Peyer's patch (tissue), 4 donors: Measurements from ENCODE around the gene PUS1.
A peak's percentile ranks its signal among the peaks of the same experiment; 100 is the strongest.

Source experiments
- POLR2A ChIP-seq, 2 donors: fragments of 450-650 bp; IDR thresholded peaks; one replicate each; pipeline ENCODE4 v1.5.1; 2017; ENCODE audit warnings: antibody characterized with exemption in 2 of 2, mild to moderate bottlenecking in 2 of 2, moderate library complexity in 2 of 2
- TF ChIP-seq, protein P1 (sequence below), 6 experiments: fragments of 450-650 bp in 4 of 6; fragments of 200-600 bp in 2 of 6; sonication (generic) in 1 of 6; IDR thresholded peaks; one replicate each; pipeline ENCODE4 v1.5.1; 2017 to 2019; ENCODE audit warnings: antibody characterized with exemption in 6 of 6, mild to moderate bottlenecking in 3 of 6, moderate library complexity in 1 of 6

DNA sequence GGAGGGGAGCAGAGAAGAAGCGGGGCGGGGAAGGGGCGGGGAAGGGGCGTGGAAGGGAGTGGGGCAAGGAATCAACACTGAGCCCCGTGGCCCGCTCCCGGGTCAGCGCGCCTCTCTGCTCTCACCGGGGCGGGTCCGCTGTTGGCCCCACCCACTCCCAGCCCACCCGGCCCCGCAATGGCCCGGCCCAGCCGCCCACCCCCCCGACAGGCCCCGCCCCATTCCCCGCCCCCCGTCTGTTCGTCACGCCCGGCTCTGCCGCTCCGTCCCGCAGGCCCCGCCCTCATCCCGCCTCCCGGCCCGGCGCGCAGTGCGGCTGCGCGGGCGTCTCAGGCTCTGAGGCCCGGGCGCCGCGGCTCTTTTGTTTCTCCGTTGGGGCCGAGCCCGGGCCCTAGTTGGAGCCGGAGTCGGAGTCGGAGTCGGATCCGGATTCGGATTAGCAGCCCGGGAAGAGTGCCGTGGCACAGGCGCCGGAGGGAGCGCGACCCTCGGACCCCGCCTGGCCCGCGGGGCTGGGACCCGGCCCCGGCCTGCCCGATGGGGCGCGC, 34.7 kb upstream of the PUS1 start, which contains the start of gene ULK1:
- TF ChIP-seq, protein P1, sequence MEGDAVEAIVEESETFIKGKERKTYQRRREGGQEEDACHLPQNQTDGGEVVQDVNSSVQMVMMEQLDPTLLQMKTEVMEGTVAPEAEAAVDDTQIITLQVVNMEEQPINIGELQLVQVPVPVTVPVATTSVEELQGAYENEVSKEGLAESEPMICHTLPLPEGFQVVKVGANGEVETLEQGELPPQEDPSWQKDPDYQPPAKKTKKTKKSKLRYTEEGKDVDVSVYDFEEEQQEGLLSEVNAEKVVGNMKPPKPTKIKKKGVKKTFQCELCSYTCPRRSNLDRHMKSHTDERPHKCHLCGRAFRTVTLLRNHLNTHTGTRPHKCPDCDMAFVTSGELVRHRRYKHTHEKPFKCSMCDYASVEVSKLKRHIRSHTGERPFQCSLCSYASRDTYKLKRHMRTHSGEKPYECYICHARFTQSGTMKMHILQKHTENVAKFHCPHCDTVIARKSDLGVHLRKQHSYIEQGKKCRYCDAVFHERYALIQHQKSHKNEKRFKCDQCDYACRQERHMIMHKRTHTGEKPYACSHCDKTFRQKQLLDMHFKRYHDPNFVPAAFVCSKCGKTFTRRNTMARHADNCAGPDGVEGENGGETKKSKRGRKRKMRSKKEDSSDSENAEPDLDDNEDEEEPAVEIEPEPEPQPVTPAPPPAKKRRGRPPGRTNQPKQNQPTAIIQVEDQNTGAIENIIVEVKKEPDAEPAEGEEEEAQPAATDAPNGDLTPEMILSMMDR (IDR thresholded peaks at IDR 0.05), result no peak
- peak; percentile 78 to 84 for TF ChIP-seq POLR2A (IDR thresholded peaks at IDR 0.05)
